ENCODE measurements around the gene SMURF1. TPM values are rescaled to one million over a fixed set of nuclear protein-coding genes. Genes with fewer than 3 reads are reported as not detected.

Gene SMURF1
- total RNA-seq, 2 experiments from 2014 or later, result 30.0 to 32.4 TPM

DNA sequence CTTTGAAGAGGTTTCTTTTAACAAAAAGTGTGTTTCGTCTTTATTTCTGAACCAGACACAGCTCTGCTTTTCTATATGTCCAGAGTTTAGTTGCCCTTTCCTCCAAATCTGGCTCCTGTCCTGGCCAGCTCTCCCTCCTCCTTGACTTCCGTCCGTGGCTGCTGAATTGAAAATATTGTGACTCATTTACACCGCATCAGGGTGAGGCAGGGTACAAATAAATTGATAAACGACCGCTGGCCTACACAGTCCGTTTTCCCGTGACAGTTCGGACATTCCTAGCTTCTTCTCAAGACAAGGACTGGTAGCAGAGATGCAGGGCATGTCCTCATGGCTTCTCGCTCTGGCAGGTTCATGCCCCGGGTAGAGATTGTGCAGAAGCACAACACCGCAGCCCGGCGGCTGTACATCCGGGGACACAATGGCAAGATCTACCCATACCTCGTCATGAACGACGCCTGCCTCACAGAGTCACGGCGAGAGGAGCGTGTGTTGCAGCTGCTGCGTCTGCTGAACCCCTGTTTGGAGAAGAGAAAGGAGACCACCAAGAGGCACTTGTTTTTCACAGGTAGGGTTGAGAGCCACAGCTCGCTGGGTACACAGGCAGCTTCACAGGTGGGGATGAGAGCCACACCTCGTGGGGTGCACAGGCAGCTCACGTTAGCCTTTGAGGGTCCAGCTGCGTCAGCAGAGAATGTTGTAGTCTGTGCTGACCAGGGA is 139.0 kb downstream of the SMURF1 start:
- no peak overlapping the region for H3K27ac ChIP-seq (ENCODE audit: low read depth in 1 of 2, low read length in 2 of 2)
- H3K4me1 ChIP-seq (ENCODE audit: insufficient read depth, low read length), result no peaks in the 10 kb centered on the region
- H3K9me3 ChIP-seq (ENCODE audit: control insufficient read depth in 1 of 2, insufficient read depth in 1 of 2, low read length in 2 of 2), result no peaks in the 10 kb centered on the region
- peaks cover 82% of the 10 kb centered on the region for H3K36me3 ChIP-seq (ENCODE audit: insufficient read depth, low read length)
- no peak overlapping the region for H3K27ac Mint-ChIP-seq
- no peaks in the 10 kb centered on the region for H3K9me3 Mint-ChIP-seq
- no peak for ATAC-seq (ENCODE audit: poor library complexity)
- no peaks in the 10 kb centered on the region for H3K27me3 ChIP-seq (ENCODE audit: control insufficient read depth in 1 of 2, insufficient read depth in 2 of 2, low read length in 2 of 2)
- peaks cover 86% of the 10 kb centered on the region for H3K36me3 Mint-ChIP-seq (ENCODE audit: low read depth)
- intact Hi-C loops (cut with DNase I, micrococcal nuclease), result no loop called here
- POLR2A ChIA-PET, result interaction anchor here (0.8 kb wide), 1 partner anchor 65 kb away, joined by 3 read pairs; no protein-coding TSS in a partner anchor
- H3K4me1 Mint-ChIP-seq (ENCODE audit: low read depth), result no peaks in the 10 kb centered on the region
- CTCF ChIA-PET, result no interaction called here
- H3K4me3 ChIP-seq (ENCODE audit: low read length), result no peak overlapping the region
- peak in 1 of 14 experiments; percentile 17 for DNase-seq
- no peaks in the 10 kb centered on the region for H3K27me3 Mint-ChIP-seq
- TF ChIP-seq, protein P1, sequence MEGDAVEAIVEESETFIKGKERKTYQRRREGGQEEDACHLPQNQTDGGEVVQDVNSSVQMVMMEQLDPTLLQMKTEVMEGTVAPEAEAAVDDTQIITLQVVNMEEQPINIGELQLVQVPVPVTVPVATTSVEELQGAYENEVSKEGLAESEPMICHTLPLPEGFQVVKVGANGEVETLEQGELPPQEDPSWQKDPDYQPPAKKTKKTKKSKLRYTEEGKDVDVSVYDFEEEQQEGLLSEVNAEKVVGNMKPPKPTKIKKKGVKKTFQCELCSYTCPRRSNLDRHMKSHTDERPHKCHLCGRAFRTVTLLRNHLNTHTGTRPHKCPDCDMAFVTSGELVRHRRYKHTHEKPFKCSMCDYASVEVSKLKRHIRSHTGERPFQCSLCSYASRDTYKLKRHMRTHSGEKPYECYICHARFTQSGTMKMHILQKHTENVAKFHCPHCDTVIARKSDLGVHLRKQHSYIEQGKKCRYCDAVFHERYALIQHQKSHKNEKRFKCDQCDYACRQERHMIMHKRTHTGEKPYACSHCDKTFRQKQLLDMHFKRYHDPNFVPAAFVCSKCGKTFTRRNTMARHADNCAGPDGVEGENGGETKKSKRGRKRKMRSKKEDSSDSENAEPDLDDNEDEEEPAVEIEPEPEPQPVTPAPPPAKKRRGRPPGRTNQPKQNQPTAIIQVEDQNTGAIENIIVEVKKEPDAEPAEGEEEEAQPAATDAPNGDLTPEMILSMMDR (IDR thresholded peaks at IDR 0.05), result no peak
- H3K4me3 Mint-ChIP-seq, result no peak overlapping the region

DNA sequence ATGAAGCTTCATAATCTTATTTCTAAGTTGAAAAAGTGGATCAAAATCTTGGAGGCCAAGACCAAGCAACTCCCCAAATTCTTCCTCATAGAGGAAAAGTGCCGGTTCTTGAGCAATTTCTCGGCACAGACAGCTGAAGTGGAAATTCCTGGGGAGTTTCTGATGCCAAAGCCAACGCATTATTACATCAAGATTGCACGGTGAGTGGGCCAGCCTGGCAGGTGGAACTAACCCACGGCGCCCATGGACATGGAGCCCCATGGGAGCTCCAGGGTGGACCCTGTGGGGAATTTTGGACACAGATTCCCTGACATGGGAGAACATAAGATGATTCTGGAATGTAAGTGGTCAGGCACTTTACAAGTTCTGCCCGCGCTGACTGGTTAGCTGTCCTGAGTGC is 139.7 kb downstream of the SMURF1 start:
- Histone ChIP-seq H3K4me3 (ENCODE audit: low read length) (no peak overlapping the region), H3K27me3 (ENCODE audit: control insufficient read depth in 1 of 2, insufficient read depth in 2 of 2, low read length in 2 of 2) (no peaks in the 10 kb centered on the region), H3K4me1 (ENCODE audit: insufficient read depth, low read length) (no peaks in the 10 kb centered on the region), H3K9me3 (ENCODE audit: control insufficient read depth in 1 of 2, insufficient read depth in 1 of 2, low read length in 2 of 2) (no peaks in the 10 kb centered on the region), H3K36me3 (ENCODE audit: insufficient read depth, low read length) (peaks cover 85% of the 10 kb centered on the region), H3K27ac (ENCODE audit: low read depth in 1 of 2, low read length in 2 of 2) (no peak overlapping the region)
- H3K4me1 Mint-ChIP-seq (ENCODE audit: low read depth), result no peaks in the 10 kb centered on the region
- H3K27me3 Mint-ChIP-seq, result no peaks in the 10 kb centered on the region
- intact Hi-C loops (cut with DNase I, micrococcal nuclease), result no loop called here
- no peak overlapping the region for H3K27ac Mint-ChIP-seq
- CTCF ChIA-PET, result no interaction called here
- peaks cover 88% of the 10 kb centered on the region for H3K36me3 Mint-ChIP-seq (ENCODE audit: low read depth)
- ATAC-seq (ENCODE audit: poor library complexity) (no peak), DNase-seq (peak in 1 of 14 experiments; percentile 11)
- no peak overlapping the region for H3K4me3 Mint-ChIP-seq
- no peaks in the 10 kb centered on the region for H3K9me3 Mint-ChIP-seq
- TF ChIP-seq, protein P1 (IDR thresholded peaks at IDR 0.05), result no peak
- POLR2A ChIA-PET, result interaction anchor here (0.8 kb wide), 1 partner anchor 64 kb away, joined by 3 read pairs; no protein-coding TSS in a partner anchor

GRCh38 chr7:99003419-99003818 is 140.5 kb downstream of the SMURF1 start:
- Histone ChIP-seq H3K9me3 (ENCODE audit: control insufficient read depth in 1 of 2, insufficient read depth in 1 of 2, low read length in 2 of 2) (no peaks in the 10 kb centered on the region), H3K36me3 (ENCODE audit: insufficient read depth, low read length) (peaks cover 85% of the 10 kb centered on the region), H3K27me3 (ENCODE audit: control insufficient read depth in 1 of 2, insufficient read depth in 2 of 2, low read length in 2 of 2) (no peaks in the 10 kb centered on the region), H3K4me3 (ENCODE audit: low read length) (no peak overlapping the region), H3K4me1 (ENCODE audit: insufficient read depth, low read length) (no peaks in the 10 kb centered on the region), H3K27ac (ENCODE audit: low read depth in 1 of 2, low read length in 2 of 2) (no peak overlapping the region)
- DNase-seq (peak in 1 of 14 experiments; percentile 14), ATAC-seq (ENCODE audit: poor library complexity) (no peak)
- TF ChIP-seq, protein P1 (IDR thresholded peaks at IDR 0.05), result no peak
- intact Hi-C loops (cut with DNase I, micrococcal nuclease), result no loop called here
- H3K4me3 Mint-ChIP-seq, result no peak overlapping the region
- no peaks in the 10 kb centered on the region for H3K27me3 Mint-ChIP-seq
- H3K9me3 Mint-ChIP-seq, result no peaks in the 10 kb centered on the region
- POLR2A ChIA-PET, result no interaction called here
- H3K36me3 Mint-ChIP-seq (ENCODE audit: low read depth), result peaks cover 88% of the 10 kb centered on the region
- no peaks in the 10 kb centered on the region for H3K4me1 Mint-ChIP-seq (ENCODE audit: low read depth)
- no peak overlapping the region for H3K27ac Mint-ChIP-seq
- CTCF ChIA-PET, result no interaction called here

All from CD4-positive, alpha-beta T cell (primary cell).